Measurements from ENCODE around the gene PPP1R1C.
A peak's percentile ranks its signal among the peaks of the same experiment; 100 is the strongest.
"Not testable (repeated sequence)": the region's sequence is repeated elsewhere in the genome, so short reads cannot be mapped to it uniquely, and the experiment has no call there.

PPP1R1C gene

DNA sequence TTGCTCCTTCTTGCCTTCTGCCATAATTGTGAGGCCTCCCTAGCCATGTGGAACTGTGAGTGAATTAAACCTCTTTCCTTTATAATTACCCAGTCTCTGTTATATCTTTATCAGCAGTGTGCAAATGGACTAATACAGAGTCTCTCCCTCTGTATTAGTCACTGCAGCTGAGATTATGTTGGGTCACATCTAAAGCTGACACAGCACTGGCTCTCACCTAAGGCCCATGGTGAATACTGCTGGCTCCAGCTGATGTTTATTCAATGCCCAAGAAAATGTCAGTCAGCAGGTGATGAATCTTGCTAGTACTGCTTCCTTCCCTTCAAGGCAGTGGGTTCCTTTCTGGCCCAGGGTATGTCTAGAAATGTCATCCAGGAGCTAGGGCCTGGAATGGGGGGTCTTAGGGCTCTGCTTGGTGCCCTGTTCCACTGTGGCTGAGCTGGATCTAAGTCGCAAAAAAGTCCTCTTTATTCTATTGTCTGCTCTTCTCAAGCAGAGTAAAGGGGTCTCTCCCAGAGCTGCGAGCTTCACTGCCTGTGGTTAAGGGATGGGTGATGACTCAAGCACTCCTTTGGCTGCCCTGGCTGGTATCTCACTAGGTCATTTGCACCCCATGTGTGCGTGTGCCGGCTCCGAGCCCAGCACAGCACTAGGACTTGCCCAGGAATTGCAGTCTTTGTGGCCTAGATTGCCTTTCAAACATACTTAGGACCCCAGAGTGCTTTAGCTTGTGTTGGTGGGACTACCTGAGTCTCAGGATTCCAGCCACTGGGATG is 29.9 kb downstream of the PPP1R1C start:
- TF ChIP-seq, protein P1, sequence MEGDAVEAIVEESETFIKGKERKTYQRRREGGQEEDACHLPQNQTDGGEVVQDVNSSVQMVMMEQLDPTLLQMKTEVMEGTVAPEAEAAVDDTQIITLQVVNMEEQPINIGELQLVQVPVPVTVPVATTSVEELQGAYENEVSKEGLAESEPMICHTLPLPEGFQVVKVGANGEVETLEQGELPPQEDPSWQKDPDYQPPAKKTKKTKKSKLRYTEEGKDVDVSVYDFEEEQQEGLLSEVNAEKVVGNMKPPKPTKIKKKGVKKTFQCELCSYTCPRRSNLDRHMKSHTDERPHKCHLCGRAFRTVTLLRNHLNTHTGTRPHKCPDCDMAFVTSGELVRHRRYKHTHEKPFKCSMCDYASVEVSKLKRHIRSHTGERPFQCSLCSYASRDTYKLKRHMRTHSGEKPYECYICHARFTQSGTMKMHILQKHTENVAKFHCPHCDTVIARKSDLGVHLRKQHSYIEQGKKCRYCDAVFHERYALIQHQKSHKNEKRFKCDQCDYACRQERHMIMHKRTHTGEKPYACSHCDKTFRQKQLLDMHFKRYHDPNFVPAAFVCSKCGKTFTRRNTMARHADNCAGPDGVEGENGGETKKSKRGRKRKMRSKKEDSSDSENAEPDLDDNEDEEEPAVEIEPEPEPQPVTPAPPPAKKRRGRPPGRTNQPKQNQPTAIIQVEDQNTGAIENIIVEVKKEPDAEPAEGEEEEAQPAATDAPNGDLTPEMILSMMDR (conservative IDR thresholded peaks at IDR 0.05; ENCODE audit: low read depth) = no peak
- ChIA-PET POLR2A (ENCODE audit: low non-redundant PET) (no interaction called here), CTCF (no interaction called here)
- DNase-seq (ENCODE audit: low spot score) = no peak
- no peak overlapping the region for H3K27ac ChIP-seq

DNA sequence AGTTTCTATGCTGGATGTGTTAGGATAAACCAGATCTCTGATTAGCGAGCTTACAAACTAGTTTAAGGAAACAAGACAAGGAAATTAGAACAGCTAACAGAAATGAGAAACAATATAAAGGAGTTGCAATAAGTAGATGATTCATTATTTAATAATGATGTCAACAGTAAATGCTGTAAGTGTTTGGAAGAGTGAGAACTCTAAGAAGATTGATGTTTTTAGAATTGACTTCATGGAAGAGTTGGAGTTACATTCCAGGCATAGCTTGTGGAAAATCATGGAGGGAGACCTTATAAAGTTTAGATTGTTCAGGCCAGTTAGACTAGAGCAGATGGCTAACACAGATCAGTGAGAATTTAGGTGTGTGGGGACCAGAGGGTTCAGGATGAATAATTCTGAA is 32.6 kb downstream of the PPP1R1C start:
- ChIA-PET CTCF (no interaction called here), POLR2A (ENCODE audit: low non-redundant PET) (no interaction called here)
- TF ChIP-seq, protein P1 (conservative IDR thresholded peaks at IDR 0.05; ENCODE audit: low read depth) = no peak
- DNase-seq (ENCODE audit: low spot score) = no peak
- H3K27ac ChIP-seq = no peak overlapping the region

DNA sequence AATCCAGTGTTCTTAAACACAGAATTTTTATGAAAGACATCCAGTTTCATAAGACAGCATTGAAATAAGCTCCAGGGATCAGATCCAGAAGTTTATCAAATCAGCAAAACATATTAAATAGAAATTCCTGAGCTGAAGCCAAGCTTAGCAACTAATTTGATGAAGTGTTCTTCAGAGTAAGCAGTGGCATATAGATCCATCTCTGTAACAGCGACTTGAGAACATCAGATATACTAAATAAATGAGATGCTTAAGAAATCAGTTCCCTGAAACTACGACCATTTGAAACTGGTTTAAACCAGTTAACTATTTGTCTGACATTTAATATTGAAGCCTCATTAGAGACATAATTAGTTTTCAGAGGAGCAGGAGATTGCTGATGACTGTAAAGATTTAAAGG is 34.1 kb downstream of the PPP1R1C start:
- TF ChIP-seq, protein P1 (conservative IDR thresholded peaks at IDR 0.05; ENCODE audit: low read depth) = no peak
- POLR2A ChIA-PET (ENCODE audit: low non-redundant PET) = no interaction called here
- no peak for DNase-seq (ENCODE audit: low spot score)
- CTCF ChIA-PET = no interaction called here
- no peak overlapping the region for H3K27ac ChIP-seq

DNA sequence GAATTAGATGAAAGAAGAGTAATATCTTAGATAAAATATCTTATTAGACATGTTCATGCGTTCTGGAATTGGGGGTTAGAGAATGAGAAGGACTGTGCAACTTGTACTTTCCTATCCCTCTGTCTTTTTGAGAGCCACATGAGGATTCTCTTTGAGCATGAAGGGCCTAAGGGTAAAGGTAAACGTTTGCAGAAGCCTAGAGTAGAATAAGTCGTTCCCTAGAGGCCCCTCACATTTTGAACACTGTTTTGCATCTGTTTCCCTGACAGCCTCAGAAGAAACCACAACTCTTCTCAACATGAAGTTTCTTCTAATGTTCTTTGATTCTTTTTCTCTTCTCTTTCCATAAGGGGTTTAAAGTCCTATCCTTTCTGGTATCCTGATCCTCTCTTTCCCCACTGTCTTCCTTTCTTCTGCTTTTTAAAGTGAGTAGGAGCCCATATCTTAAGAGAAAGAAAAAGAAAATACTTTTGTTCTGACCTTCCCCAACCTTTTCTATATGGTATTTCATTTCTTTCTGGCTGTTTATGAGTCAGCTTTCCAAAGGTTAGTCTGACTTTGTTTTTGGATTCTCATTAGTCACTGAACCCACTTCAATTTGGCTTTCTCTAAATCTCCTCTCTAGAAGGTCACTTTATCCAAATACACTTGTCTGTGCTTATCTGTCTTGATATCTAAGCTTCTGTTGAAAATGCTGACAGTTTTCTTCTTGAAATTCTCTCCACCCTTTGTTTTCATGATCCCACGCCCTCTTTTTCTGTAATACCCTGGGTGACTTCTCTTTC is 34.8 kb downstream of the PPP1R1C start:
- TF ChIP-seq, protein P1 (conservative IDR thresholded peaks at IDR 0.05; ENCODE audit: low read depth) = no peak
- no peak for DNase-seq (ENCODE audit: low spot score)
- POLR2A ChIA-PET (ENCODE audit: low non-redundant PET) = no interaction called here
- H3K27ac ChIP-seq = no peak overlapping the region
- CTCF ChIA-PET = interaction anchor here (0.6 kb wide), 1 partner anchor 76 kb away, joined by 3 read pairs; no protein-coding TSS in a partner anchor

DNA sequence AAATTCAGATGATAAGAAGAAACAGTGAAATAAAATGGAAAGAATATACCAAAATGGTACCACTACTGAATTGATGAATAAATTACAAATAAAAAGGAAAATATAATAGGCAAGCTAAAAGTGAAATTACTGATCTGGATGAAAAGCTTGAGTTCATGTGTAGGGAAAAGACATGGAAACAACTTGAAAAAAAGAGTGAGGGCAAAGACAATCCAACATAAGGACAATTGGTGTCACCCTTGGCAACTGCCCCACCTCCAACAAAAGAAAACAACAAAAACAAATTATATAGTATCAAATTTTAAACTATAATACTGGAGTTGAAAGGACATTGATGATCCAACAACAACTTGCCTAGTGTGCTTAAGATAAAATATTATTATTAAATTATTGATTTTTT is 37.6 kb downstream of the PPP1R1C start:
- no peak for DNase-seq (ENCODE audit: low spot score)
- ChIA-PET POLR2A (ENCODE audit: low non-redundant PET) (no interaction called here), CTCF (no interaction called here)
- H3K27ac ChIP-seq = no peak overlapping the region
- TF ChIP-seq, protein P1 (conservative IDR thresholded peaks at IDR 0.05; ENCODE audit: low read depth) = no peak

DNA sequence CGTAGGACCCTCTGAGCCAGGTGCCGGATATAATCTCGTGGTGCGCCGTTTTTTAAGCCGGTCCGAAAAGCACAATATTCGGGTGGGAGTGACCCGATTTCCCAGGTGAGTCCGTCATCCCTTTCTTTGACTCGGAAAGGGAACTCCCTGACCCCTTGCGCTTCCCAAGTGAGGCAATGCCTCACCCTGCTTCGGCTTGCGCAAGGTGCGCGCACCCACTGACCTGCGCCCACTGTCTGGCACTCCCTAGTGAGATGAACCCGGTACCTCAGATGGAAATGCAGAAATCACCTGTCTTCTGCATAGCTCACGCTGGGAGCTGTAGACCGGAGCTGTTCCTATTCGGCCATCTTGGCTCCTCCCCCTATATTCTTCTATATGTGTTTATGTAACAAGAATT is 45.2 kb downstream of the PPP1R1C start:
- POLR2A ChIA-PET (ENCODE audit: low non-redundant PET); CTCF ChIA-PET; DNase-seq (ENCODE audit: low spot score): not testable (repeated sequence)
- peak overlapping the region; percentile 61 for H3K27ac ChIP-seq

DNA sequence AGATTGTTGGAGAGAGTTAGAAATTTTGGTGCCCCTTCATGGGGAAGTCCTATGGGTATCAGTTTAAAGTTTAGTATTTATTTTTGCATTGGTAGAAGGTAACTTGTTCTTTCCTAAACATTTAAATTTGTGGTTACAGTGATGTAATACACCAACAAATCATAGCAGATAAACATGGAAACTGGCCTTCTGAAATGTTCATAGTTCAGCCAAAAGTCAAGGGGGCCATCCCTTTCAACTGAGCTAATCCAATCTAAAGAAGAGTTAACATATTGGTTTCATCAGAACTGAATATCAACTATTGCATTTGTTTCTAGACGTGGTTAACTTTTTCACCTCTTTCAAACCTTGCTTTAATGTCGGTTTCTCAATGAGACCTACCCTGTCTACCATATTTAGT is 46.3 kb downstream of the PPP1R1C start:
- POLR2A ChIA-PET (ENCODE audit: low non-redundant PET) = no interaction called here
- H3K27ac ChIP-seq = no peak overlapping the region
- no peak for DNase-seq (ENCODE audit: low spot score)
- CTCF ChIA-PET = no interaction called here
- TF ChIP-seq, protein P1 (conservative IDR thresholded peaks at IDR 0.05; ENCODE audit: low read depth) = no peak
